Peyer's patch (tissue), 4 donors: ENCODE measurements around the gene EFHC1. TPM values are rescaled to one million over a fixed set of nuclear protein-coding genes. Genes with fewer than 3 reads are reported as not detected.

Experiments used
- DNase-seq, 3 donors: peaks; one replicate each; pipeline ENCODE4 v3.0.0-alpha.2; 2017 to 2019
- H3K27ac ChIP-seq, 4 donors: fragments of 200-600 bp; sonication (generic); one replicate each; pipeline ENCODE4 v1.5.1; 2016 to 2019
- H3K27me3 ChIP-seq, 2 donors: fragments of 200-600 bp; sonication (generic); one replicate each; pipeline ENCODE4 v1.5.1; 2019
- H3K36me3 ChIP-seq, 3 donors: fragments of 200-600 bp; sonication (generic); one replicate each; pipeline ENCODE4 v1.5.1; 2016 to 2019
- H3K4me1 ChIP-seq, 4 donors: fragments of 200-600 bp; sonication (generic); one replicate each; pipeline ENCODE4 v1.5.1; 2016 to 2019
- H3K4me3 ChIP-seq, 4 donors: fragments of 200-600 bp; sonication (generic); 1 replicate in 3 of 4; 2 replicates in 1 of 4; pipeline ENCODE4 v1.5.1; 2016 to 2019; ENCODE audit warnings: mild to moderate bottlenecking in 1 of 4
- H3K9me3 ChIP-seq, 4 donors: fragments of 200-600 bp; sonication (generic); one replicate each; pipeline ENCODE4 v1.5.1; 2016 to 2019; ENCODE audit warnings: mild to moderate bottlenecking in 1 of 4
- CTCF ChIP-seq, 6 experiments: fragments of 450-650 bp in 4 of 6; fragments of 200-600 bp in 2 of 6; sonication (generic) in 1 of 6; IDR thresholded peaks; one replicate each; pipeline ENCODE4 v1.5.1; 2017 to 2019; ENCODE audit warnings: antibody characterized with exemption in 6 of 6, mild to moderate bottlenecking in 3 of 6, moderate library complexity in 1 of 6
- POLR2A ChIP-seq, 2 donors: fragments of 450-650 bp; IDR thresholded peaks; one replicate each; pipeline ENCODE4 v1.5.1; 2017; ENCODE audit warnings: antibody characterized with exemption in 2 of 2, mild to moderate bottlenecking in 2 of 2, moderate library complexity in 2 of 2
- total RNA-seq, 4 donors: library from RNA; depleted of rRNA; stranded (reverse); fragments of >200 nt; gene quantifications; one replicate each; pipeline ENCODE4 v1.1.0, GENCODE V29; 2016

Gene EFHC1
- total RNA-seq, 4 donors from 2014 or later, result 20.0 to 40.4 (median 22.7) TPM

DNA sequence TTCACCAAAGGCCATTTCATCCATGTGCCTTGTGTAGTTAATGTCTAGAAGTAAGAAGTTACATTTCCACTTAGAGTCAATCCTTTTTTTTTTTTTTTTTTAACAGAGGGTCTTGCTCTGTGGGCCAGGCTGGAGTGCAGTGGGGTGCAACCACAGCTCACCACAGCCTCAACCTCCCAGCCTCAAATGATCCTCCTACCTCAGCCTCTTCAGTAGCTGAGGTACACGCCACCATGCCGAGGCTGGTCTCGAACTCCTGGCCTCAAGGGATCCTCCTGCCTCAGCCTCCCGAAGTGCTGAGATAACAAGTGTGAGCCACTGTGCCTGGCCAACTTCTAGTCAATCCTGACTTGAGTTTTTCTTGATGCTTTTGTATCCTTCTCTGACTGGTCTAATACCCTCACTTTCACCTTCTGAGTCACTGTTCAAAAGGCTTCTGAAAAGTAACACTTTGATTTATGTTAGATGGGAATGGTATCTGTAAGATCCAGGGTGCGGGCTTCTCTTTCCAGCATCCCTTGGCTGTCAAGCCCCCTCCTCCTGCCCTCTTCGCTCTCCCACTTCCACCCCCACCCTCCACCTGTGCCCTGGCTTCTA is 134.6 kb downstream of the EFHC1 start:
- no peak for DNase-seq
- H3K27ac ChIP-seq, result no peak overlapping the region
- no peaks in the 10 kb centered on the region for H3K36me3 ChIP-seq
- H3K9me3 ChIP-seq, result no peaks in the 10 kb centered on the region
- H3K4me1 ChIP-seq, result peaks cover 0 to 42% (median 11%) of the 10 kb centered on the region in 4 donors
- no peak for TF ChIP-seq POLR2A (IDR thresholded peaks at IDR 0.05)
- H3K4me3 ChIP-seq, result no peak overlapping the region
- H3K27me3 ChIP-seq, result no peaks in the 10 kb centered on the region

GRCh38 chr6:52555518-52556233 is 135.5 kb downstream of the EFHC1 start:
- Histone ChIP-seq H3K36me3 (no peaks in the 10 kb centered on the region), H3K4me1 (peaks cover 0 to 38% (median 9%) of the 10 kb centered on the region in 4 donors), H3K9me3 (no peaks in the 10 kb centered on the region), H3K4me3 (no peak overlapping the region), H3K27ac (peak overlapping the region in 1 of 4 donors; percentile 17), H3K27me3 (no peaks in the 10 kb centered on the region)
- TF ChIP-seq POLR2A (IDR thresholded peaks at IDR 0.05) (no peak), CTCF (IDR thresholded peaks at IDR 0.05) (no peak)
- no peak for DNase-seq

DNA sequence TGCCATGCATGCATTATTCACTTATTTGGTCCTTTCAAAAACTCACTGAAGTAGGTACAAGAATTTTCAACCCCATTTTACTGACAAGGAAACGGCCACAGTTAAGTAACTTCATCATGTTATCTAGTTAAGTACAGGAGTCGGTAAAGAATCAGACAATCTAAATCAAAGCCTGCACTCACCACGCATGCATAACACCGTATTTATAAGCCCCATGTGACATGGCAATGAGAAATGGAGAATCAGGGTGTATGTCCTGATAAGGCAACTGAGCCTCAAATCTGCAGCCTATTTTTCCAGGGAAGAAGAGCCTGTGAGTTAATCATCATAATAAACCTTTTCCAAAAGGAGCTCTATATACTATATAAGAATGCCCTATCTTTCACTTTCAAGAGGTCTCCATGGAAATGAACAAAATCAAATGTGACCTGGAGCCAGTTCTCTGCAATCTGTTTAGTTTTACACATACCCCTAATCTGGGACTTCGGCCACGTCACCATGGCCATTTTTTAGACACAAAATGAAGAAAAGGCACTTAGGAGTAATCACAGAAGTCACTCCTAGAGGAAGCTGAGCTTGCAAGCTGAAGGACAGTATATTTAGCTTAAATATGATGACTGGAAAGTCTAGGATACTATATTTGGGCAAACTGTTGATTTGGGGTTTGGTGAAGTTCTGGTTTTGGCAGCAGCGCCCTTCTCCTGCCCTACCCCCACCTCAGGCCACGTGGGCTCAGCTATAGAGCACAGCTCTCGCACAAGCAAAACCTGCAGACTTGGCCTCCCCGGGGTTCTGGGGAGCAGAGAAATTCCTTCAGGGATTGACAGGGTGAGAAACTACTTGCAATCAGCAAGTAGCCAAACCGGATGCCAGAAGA is 137.5 kb downstream of the EFHC1 start:
- Histone ChIP-seq H3K36me3 (no peaks in the 10 kb centered on the region), H3K4me3 (no peak overlapping the region), H3K27me3 (no peaks in the 10 kb centered on the region), H3K27ac (peak overlapping the region in 2 of 4 donors; percentile 31 to 49), H3K9me3 (no peaks in the 10 kb centered on the region), H3K4me1 (peaks cover 0 to 24% (median 2%) of the 10 kb centered on the region in 4 donors)
- no peak for DNase-seq
- TF ChIP-seq CTCF (IDR thresholded peaks at IDR 0.05) (no peak), POLR2A (IDR thresholded peaks at IDR 0.05) (no peak)

- Histone ChIP-seq H3K4me1 (peaks cover 0 to 22% (median 0%) of the 10 kb centered on the region in 4 donors), H3K36me3 (no peaks in the 10 kb centered on the region), H3K9me3 (no peaks in the 10 kb centered on the region), H3K27me3 (no peaks in the 10 kb centered on the region), H3K27ac (peak overlapping the region in 2 of 4 donors; percentile 31 to 49), H3K4me3 (no peak overlapping the region)
- no peak for DNase-seq
- TF ChIP-seq POLR2A (IDR thresholded peaks at IDR 0.05), result no peak
- no peak for TF ChIP-seq CTCF (IDR thresholded peaks at IDR 0.05)
Observed at GRCh38 chr6:52558266-52559000, 138.3 kb downstream of the EFHC1 start.

DNA sequence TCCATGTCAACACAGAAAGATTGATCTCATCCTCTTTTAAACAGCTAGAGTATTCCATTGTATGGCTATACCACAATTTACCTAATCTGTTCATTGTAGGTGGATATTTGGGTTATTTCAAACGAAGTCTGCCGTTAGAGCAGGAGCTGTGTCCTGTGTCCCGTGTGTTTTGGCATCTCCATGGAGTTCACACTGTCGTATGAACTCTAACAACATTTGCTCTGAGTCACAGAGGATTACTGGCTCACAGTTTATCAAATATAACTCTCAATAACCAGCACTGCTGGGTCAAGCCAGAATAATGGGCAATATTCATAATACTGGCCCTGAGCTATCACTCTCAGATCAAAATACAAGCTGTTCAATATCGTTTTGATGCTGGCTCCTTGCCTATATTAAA is 140.3 kb downstream of the EFHC1 start:
- DNase-seq, result no peak
- peaks cover 0 to 38% (median 0%) of the 10 kb centered on the region in 4 donors for H3K4me1 ChIP-seq
- H3K36me3 ChIP-seq, result no peaks in the 10 kb centered on the region
- H3K27me3 ChIP-seq, result no peaks in the 10 kb centered on the region
- no peak overlapping the region for H3K27ac ChIP-seq
- H3K9me3 ChIP-seq, result no peaks in the 10 kb centered on the region
- TF ChIP-seq POLR2A (IDR thresholded peaks at IDR 0.05) (no peak), CTCF (IDR thresholded peaks at IDR 0.05) (no peak)
- H3K4me3 ChIP-seq, result no peak overlapping the region
